ENCODE measurements around the gene TEX29.

Gene TEX29

DNA sequence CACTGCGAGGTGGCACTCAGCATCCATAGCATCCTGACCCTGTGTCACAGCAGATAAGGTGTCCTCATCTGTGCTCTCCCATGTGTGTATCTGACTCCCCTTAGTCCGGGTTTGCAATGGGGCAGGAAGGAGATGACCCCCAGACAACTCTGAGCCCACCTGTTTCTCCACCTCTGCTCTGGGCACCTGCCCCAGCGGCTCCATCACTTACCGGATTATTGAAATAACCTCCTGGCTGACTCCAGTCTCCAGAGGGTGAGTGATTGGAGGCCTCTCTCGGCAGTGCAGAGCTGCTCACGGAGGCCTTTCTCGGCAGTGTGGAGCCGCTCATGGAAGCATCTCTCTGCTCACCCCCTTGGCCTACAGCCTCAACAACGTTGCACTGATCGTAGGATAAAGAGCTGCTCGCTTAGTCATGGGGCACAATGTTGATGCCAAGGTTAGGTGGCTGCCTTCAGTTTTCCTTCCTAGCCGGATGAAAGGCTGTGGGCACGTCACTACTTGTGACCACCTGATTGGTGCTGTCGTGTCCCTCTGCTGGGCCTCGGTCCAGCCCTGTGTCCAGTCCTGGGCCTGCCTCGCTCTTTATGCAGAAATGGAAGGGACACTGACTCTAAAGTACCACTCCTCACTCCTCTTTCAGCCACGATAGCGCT, 67.6 kb downstream of the TEX29 start:
- DNase-seq (ENCODE audit: low spot score), result no peak
- no peaks in the 10 kb centered on the region for H3K27me3 Mint-ChIP-seq (ENCODE audit: low read depth)
- H3K9me3 Mint-ChIP-seq, result no peaks in the 10 kb centered on the region
- H3K4me3 Mint-ChIP-seq, result no peak overlapping the region
- no peak overlapping the region for H3K27ac Mint-ChIP-seq
- H3K4me1 Mint-ChIP-seq (ENCODE audit: low read depth), result peaks cover 25% of the 10 kb centered on the region
- no peaks in the 10 kb centered on the region for H3K36me3 Mint-ChIP-seq (ENCODE audit: low read depth)

DNA sequence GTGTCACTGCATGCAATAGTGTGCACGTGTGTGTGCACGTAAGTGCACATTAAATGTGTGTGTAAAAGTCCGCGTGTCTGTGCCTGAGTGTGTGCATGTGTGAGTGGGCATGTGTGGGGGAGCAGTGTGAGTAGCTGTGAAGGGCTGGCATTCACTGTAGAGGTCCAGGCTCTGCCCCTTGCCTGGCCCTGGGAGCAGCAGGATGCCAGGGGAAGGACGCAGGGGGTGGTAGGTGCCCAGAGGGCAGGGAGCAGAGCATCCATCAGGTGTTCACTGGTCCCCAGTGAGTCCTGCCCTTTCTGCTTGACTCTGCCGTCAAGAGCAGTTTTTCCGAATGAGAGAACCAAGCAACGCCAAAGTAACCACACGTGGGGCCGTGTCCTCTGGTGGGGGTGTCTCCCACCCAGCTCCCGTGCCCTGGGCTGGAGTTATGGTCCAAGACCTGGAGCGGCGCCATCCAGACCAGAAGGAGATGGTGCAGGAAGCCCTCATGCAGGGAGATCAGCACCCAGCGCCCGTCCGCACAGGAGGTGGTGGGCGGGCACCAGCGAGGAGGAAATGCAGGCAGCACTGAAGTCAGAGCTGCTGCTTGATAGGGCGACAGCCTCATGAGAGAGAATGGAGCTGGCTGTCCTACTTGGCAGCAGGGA, 68.5 kb downstream of the TEX29 start:
- Mint-ChIP-seq H3K27ac (no peak overlapping the region), H3K4me1 (ENCODE audit: low read depth) (peaks cover 24% of the 10 kb centered on the region), H3K36me3 (ENCODE audit: low read depth) (no peaks in the 10 kb centered on the region), H3K9me3 (no peaks in the 10 kb centered on the region), H3K27me3 (ENCODE audit: low read depth) (no peaks in the 10 kb centered on the region), H3K4me3 (peak overlapping the region; percentile 20)
- DNase-seq (ENCODE audit: low spot score), result no peak

DNA sequence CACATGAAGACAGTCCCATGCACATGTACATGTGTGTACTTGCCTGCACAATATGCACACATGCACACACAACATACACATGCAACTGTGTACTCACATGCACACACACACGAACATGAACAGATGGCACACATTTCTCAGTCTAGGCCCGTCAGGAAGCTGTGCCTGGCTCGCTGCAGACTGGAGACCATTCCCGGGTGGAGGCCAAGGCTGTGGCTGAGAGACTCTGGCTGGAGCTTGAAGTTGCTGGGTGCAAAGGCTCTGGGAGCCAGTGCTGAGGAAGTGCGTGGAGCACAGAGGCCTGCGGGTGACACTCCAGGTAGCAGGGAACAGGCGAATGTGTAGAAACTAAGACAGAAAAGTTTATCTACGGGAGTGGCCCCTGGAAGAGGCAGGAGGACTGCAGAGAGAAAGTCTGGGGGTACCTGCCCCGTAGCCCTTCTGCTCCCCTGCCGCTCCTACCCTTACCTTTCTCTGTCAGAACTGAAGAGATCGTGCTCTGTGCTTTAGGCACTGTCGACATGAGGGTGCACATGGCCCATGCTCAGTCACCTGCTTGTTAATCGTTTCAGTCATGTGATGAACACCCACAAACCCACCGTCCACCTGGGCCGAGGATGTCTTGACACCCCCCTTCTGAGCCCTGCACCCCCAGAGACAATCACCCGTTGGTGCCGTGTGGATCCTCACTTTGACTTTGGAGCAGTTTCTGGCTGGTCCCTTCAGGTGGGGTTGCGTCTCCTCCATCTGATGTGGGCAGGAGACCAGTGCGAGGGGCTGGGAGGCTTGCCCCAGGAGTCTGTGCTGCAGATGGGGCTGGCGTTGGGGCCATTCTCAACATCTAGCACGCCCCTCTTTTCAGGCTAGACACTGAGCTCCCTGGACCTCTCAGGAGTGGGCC, 69.4 kb downstream of the TEX29 start:
- Mint-ChIP-seq H3K27ac (no peak overlapping the region), H3K4me1 (ENCODE audit: low read depth) (peaks cover 15% of the 10 kb centered on the region), H3K9me3 (no peaks in the 10 kb centered on the region), H3K36me3 (ENCODE audit: low read depth) (no peaks in the 10 kb centered on the region), H3K4me3 (no peak overlapping the region), H3K27me3 (ENCODE audit: low read depth) (no peaks in the 10 kb centered on the region)
- DNase-seq (ENCODE audit: low spot score), result no peak

DNA sequence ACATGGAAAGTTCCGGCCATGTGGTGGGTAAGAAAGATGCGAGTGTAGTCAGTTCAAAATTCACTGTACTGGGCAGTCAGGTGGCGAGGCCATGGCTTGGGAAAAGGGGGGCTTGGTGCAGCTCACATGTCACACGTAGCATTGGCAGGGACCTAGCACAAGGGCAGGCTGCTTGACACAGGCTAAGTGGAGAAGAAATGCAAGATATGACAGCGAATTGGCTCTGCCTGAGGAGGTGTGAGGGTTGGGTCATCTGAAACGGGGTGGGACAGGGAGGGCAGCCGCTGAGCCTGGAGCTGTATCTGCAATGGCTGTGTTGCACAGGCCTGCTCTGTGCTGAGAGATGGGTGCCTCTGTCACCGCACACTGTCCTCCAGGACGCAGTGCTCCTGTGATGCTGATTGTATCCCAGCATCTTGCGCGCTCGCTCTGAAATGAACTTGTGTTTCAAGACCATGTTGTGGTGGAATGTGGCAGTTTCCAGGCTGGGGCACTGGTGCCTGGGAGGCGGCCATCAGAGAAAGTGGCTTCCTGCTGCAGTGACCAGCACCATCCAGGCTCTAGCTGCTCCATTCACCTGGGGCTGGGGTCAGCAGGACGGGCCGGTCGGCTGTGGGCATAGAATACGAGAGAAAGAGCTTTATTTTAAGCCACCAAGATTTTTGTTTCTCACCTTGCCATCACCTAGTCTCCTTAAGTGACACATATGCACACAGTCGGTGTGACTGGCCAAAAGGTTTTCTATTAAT, 70.3 kb downstream of the TEX29 start:
- peaks cover 9% of the 10 kb centered on the region for H3K4me1 Mint-ChIP-seq (ENCODE audit: low read depth)
- H3K27me3 Mint-ChIP-seq (ENCODE audit: low read depth), result no peaks in the 10 kb centered on the region
- no peak for DNase-seq (ENCODE audit: low spot score)
- no peaks in the 10 kb centered on the region for H3K36me3 Mint-ChIP-seq (ENCODE audit: low read depth)
- H3K9me3 Mint-ChIP-seq, result no peaks in the 10 kb centered on the region
- H3K27ac Mint-ChIP-seq, result no peak overlapping the region
- no peak overlapping the region for H3K4me3 Mint-ChIP-seq

DNA sequence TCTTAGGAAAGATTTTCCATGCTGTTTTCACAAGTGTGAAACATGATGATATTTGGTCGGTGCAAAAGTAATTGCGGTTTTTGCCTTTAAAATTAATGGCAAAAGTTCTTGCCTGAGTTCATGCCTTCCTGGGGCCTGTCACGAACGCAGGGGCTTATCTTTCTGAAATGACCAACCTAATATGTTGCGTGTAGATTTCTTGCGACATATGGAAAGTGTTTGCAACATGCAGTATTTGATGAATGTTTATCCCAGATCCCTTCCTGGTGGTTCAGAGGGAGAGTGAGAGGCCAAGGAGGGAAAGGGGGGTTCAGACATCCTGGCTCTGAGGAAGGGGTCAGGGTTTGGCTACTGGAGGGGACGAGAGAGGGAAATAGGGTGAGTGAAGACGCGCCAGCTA, 72.0 kb downstream of the TEX29 start:
- Mint-ChIP-seq H3K4me3 (no peak overlapping the region), H3K4me1 (ENCODE audit: low read depth) (peaks cover 8% of the 10 kb centered on the region), H3K27ac (no peak overlapping the region), H3K27me3 (ENCODE audit: low read depth) (no peaks in the 10 kb centered on the region), H3K9me3 (no peaks in the 10 kb centered on the region), H3K36me3 (ENCODE audit: low read depth) (no peaks in the 10 kb centered on the region)
- no peak for DNase-seq (ENCODE audit: low spot score)

DNA sequence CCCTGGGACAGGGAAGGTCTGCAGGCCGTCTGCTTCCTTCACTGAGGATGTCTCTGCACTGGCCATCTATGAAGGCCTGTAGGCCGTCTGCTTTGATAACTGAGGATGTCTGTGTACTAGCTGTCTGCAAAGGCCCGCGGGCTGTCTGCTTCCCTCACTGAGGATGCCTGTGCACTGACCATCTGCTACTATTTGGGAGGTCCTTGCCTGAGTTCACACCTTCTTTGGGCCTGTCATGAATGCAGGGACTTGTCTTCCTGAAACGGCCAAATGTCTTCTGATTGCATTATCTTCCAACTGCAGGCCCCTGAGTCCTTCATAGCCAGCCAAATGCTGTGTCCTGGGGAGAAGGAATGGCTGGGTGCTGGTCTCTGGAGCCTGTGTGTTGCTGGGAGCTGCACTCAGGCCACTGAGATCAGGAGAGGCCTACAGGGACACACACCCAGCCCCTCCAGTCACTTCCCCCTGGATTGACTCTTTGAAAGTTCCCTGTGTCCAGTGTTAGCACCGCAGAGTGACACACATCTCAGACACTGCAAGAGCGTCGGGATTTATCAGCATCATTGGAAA, 72.9 kb downstream of the TEX29 start:
- Mint-ChIP-seq H3K9me3 (no peaks in the 10 kb centered on the region), H3K4me1 (ENCODE audit: low read depth) (peaks cover 8% of the 10 kb centered on the region), H3K27me3 (ENCODE audit: low read depth) (no peaks in the 10 kb centered on the region), H3K4me3 (no peak overlapping the region), H3K36me3 (ENCODE audit: low read depth) (no peaks in the 10 kb centered on the region), H3K27ac (no peak overlapping the region)
- DNase-seq (ENCODE audit: low spot score), result no peak
